ENCODE data around the gene PXMP2. TPM values are rescaled to one million over a fixed set of nuclear protein-coding genes. Genes with fewer than 3 reads are reported as not detected.

PXMP2 gene
- total and polyA plus RNA-seq, 11 donors = 23.9 to 149 (median 39.7) TPM

DNA sequence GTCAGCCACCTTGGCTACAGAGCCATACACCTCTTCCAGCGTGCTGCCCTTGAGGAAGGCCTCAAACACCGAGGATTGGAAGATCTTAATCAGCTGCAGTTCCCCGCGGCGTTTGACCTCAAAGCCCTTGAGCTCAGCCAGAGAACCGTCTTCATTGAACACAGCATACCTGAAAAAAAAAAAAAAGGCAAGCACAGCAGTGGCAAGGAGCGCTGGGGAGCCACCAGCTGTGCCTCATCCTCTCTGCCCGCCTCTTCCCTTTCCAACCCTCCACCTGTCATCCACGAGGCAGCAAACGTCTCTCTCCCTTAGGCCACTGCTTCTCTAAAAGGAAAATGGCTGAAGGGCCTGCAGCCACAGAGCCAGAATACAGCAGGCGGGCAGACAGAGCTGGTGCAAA is 26.4 kb upstream of the PXMP2 start:
- DNase-seq (no peak), ATAC-seq (no peak)
- intact Hi-C loops (cut with DNase I) = no loop called here
- Histone ChIP-seq H3K27me3 (no peaks in the 10 kb centered on the region), H3K4me3 (no peak overlapping the region), H3K27ac (no peak overlapping the region), H3K36me3 (peaks cover 0 to 99% (median 91%) of the 10 kb centered on the region in 9 donors), H3K4me1 (no peaks in the 10 kb centered on the region), H3K9me3 (no peaks in the 10 kb centered on the region)
- WGBS, 4 donors = 72 to 88% (median 85%) methylated on average over 11 of the region's 11 CpGs
- TF ChIP-seq CTCF (IDR thresholded peaks at IDR 0.05) (no peak), POLR2A (IDR thresholded peaks at IDR 0.05) (no peak)

DNA sequence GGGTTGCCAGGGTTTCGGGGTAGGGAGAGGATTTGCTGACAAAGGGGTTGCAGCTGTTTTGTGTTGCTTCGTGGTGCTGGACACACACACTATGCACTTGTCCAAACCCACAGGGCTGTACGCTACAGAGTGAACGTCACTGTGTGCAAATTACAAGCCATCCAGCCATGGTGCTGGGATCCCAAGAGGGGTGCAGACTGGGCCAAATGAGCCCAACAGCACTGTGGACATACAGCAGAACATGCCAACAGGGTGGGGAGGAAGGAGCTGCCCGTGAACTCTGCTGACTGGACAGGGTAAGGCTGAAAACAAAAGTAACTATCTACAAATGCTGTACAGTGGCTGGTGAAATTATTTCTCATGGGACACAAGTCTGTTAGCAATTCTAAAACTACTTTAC is 25.4 kb upstream of the PXMP2 start:
- H3K4me3 ChIP-seq = no peak overlapping the region
- H3K4me1 ChIP-seq = no peaks in the 10 kb centered on the region
- no peaks in the 10 kb centered on the region for H3K9me3 ChIP-seq
- WGBS, 4 donors = 71 to 84% (median 79%) methylated on average over 5 of the region's 5 CpGs
- TF ChIP-seq CTCF (IDR thresholded peaks at IDR 0.05) = no peak
- no peak for TF ChIP-seq POLR2A (IDR thresholded peaks at IDR 0.05)
- no peaks in the 10 kb centered on the region for H3K27me3 ChIP-seq
- DNase-seq = no peak
- ATAC-seq = no peak
- intact Hi-C loops (cut with DNase I) = no loop called here
- peaks cover 0 to 99% (median 91%) of the 10 kb centered on the region in 9 donors for H3K36me3 ChIP-seq
- H3K27ac ChIP-seq = no peak overlapping the region

- no peak overlapping the region for H3K4me3 ChIP-seq
- no peaks in the 10 kb centered on the region for H3K27me3 ChIP-seq
- peaks cover 2 to 99% (median 91%) of the 10 kb centered on the region in 9 donors for H3K36me3 ChIP-seq
- WGBS, 4 donors = 86 to 93% (median 91%) methylated on average over 28 to 29 of the region's 29 CpGs
- H3K4me1 ChIP-seq = no peaks in the 10 kb centered on the region
- ATAC-seq (no peak), DNase-seq (no peak)
- intact Hi-C loops (cut with DNase I) = no loop called here
- H3K27ac ChIP-seq = no peak overlapping the region
- TF ChIP-seq CTCF (IDR thresholded peaks at IDR 0.05) = no peak
- no peaks in the 10 kb centered on the region for H3K9me3 ChIP-seq
Measured at GRCh38 chr12:132662901-132663755, 24.3 kb upstream of the PXMP2 start.

DNA sequence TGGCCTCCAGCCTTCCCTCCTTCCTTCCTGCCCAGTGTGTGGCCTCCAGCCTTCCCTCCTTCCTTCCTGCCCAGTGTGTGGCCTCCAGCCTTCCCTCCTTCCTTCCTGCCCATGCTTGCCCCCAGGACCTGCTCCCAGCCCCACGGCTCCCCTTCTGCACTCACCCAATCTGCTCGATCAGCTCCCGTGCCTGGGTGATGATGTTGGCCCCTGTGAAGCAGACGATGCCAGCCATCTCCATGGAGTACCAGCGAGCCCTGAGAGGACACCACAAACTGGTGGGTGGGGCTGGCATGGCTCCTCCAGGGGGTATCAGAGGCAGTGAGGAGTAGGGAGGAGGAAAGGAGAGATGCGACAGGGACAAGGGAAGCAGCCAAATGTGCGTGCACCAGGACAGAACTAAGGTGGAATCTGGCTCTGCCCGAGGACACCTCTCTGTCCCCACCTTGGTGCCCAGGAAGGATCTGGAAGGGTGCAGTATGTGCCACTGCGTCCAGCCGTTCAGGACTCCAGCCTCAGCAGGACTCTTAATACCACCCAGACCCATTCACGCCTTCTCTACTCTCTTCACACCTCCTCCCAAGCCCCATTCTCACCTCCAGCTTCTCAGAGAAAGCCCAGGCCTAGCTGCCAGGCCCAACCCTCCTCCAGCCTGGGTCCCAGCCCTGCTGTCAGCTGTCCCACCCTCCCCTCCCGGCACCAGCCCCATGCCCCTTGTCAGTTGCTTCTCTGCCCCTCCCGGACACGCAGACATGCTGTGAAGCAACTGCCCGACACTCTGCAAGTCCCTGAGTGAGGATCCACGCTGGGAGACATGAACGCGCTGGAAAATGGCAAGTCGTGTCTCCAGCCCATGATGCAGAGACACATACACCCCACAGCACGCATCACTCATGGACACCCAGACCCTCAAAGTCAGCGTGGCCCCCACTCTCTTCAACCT is 22.9 kb upstream of the PXMP2 start:
- Histone ChIP-seq H3K36me3 (peaks cover 0 to 98% (median 91%) of the 10 kb centered on the region in 9 donors), H3K4me3 (no peak overlapping the region), H3K9me3 (no peaks in the 10 kb centered on the region), H3K27ac (no peak overlapping the region), H3K27me3 (no peaks in the 10 kb centered on the region), H3K4me1 (no peaks in the 10 kb centered on the region)
- WGBS, 4 donors = 86 to 93% (median 88%) methylated on average over 21 of the region's 21 CpGs
- DNase-seq (no peak), ATAC-seq (no peak)
- no peak for TF ChIP-seq CTCF (IDR thresholded peaks at IDR 0.05)
- no peak for TF ChIP-seq POLR2A (IDR thresholded peaks at IDR 0.05)
- intact Hi-C loops (cut with DNase I) = no loop called here

Data from heart left ventricle (tissue), 16 donors.